Sigmoid colon (tissue), 7 donors: ENCODE results near the gene FNDC5. TPM values are rescaled to one million over a fixed set of nuclear protein-coding genes. Genes with fewer than 3 reads are reported as not detected.

Source experiments
- DNase-seq: peaks from one replicate; pipeline ENCODE4 v3.0.0-alpha.2; 2019
- H3K27ac ChIP-seq, 4 donors: fragments of 200-600 bp; sonication (generic); one replicate each; pipeline ENCODE4 v1.5.1; 2016 to 2019; ENCODE audit warnings: mild to moderate bottlenecking in 1 of 4
- H3K27me3 ChIP-seq, 3 donors: fragments of 200-600 bp; sonication (generic); one replicate each; pipeline ENCODE4 v1.5.1; 2019; ENCODE audit warnings: mild to moderate bottlenecking in 1 of 3
- H3K36me3 ChIP-seq, 4 donors: fragments of 200-600 bp; sonication (generic); one replicate each; pipeline ENCODE4 v1.5.1; 2016 to 2019
- H3K4me1 ChIP-seq, 4 donors: fragments of 200-600 bp; sonication (generic); one replicate each; pipeline ENCODE4 v1.5.1; 2017 to 2019
- H3K4me3 ChIP-seq, 4 donors: fragments of 200-600 bp; sonication (generic); one replicate each; pipeline ENCODE4 v1.5.1; 2017 to 2019; ENCODE audit warnings: mild to moderate bottlenecking in 2 of 4, moderate library complexity in 1 of 4
- H3K9me3 ChIP-seq, 4 donors: fragments of 200-600 bp in 3 of 4; sonication (generic) in 3 of 4; one replicate each; pipeline versions ENCODE4 v1.5.1 to v1.6.1; 2013 to 2019
- CTCF ChIP-seq, 4 experiments: fragments of 450-650 bp in 3 of 4; fragments of 200-600 bp in 1 of 4; IDR thresholded peaks; one replicate each; pipeline ENCODE4 v1.5.1; 2016 to 2019; ENCODE audit warnings: antibody characterized with exemption in 4 of 4, mild to moderate bottlenecking in 3 of 4, moderate library complexity in 2 of 4
- EP300 ChIP-seq, 4 donors: sonication (generic); formaldehyde crosslinking; IDR thresholded peaks; one replicate each; pipeline ENCODE4 v1.6.1; 2017; ENCODE audit warnings: antibody characterized with exemption in 4 of 4
- POLR2A ChIP-seq, 2 donors: fragments of 450-650 bp; IDR thresholded peaks; one replicate each; pipeline ENCODE4 v1.6.1; 2016; ENCODE audit warnings: antibody characterized with exemption in 2 of 2, mild to moderate bottlenecking in 2 of 2, moderate library complexity in 2 of 2
- POLR2AphosphoS5 ChIP-seq, 4 donors: sonication (generic); formaldehyde crosslinking; IDR thresholded peaks; one replicate each; pipeline ENCODE4 v1.6.1; 2017; ENCODE audit warnings: antibody characterized with exemption in 4 of 4
- WGBS, 2 donors: extraction: QIAGEN DNeasy Blood & Tissue Kit; methylation state at CpG; one replicate each; pipeline ENCODE4 v1.1.7; 2013; 5-methylcytosine and 5-hydroxymethylcytosine counted together
- intact Hi-C: fragments of 100-400 bp; cut with DNase I; formaldehyde crosslinking; loops from one replicate; pipeline ENCODE4 v1.15.1; 2023
- polyA plus RNA-seq, 3 donors: library from polyadenylated mRNA; stranded (reverse); fragments of 200-250 nt; gene quantifications; one replicate each; pipeline ENCODE4 v1.2.3, GENCODE V29; 2013
- total RNA-seq, 4 donors: library from RNA; depleted of rRNA; stranded (reverse); fragments of >200 nt; gene quantifications; one replicate each; pipeline ENCODE4 v1.1.0, GENCODE V29; 2016
- donor health status: healthy with polysubstance abuse.
- donor health status: Bipolar disorder and iron deficiency.
- donor health status: healthy.

The FNDC5 gene
- total and polyA plus RNA-seq, 7 donors = 0.20 to 10.2 (median 0.93) TPM; not detected in 1

GRCh38 chr1:32828341-32828740 is 42.4 kb downstream of the FNDC5 start:
- WGBS, 2 donors = 93 to 95% methylated on average over 7 of the region's 7 CpGs
- no peak for TF ChIP-seq POLR2AphosphoS5 (IDR thresholded peaks at IDR 0.05)
- TF ChIP-seq CTCF (IDR thresholded peaks at IDR 0.05) = no peak
- no peak for TF ChIP-seq EP300 (IDR thresholded peaks at IDR 0.05)
- no peak for TF ChIP-seq POLR2A (IDR thresholded peaks at IDR 0.05)
- intact Hi-C loops = no loop called here
- H3K27me3 ChIP-seq = no peaks in the 10 kb centered on the region
- no peak overlapping the region for H3K4me3 ChIP-seq
- no peaks in the 10 kb centered on the region for H3K4me1 ChIP-seq
- H3K9me3 ChIP-seq = no peaks in the 10 kb centered on the region
- H3K36me3 ChIP-seq = peaks cover 29 to 83% (median 61%) of the 10 kb centered on the region in 4 donors
- no peak overlapping the region for H3K27ac ChIP-seq
- no peak for DNase-seq

- no peak overlapping the region for H3K4me3 ChIP-seq
- H3K36me3 ChIP-seq = peaks cover 20 to 51% (median 39%) of the 10 kb centered on the region in 4 donors
- 90 to 91% methylated on average over 3 of the region's 3 CpGs for WGBS, 2 donors
- intact Hi-C loops = no loop called here
- no peaks in the 10 kb centered on the region for H3K27me3 ChIP-seq
- H3K9me3 ChIP-seq = no peaks in the 10 kb centered on the region
- H3K4me1 ChIP-seq = peaks cover 0 to 6% (median 0%) of the 10 kb centered on the region in 4 donors
- H3K27ac ChIP-seq = no peak overlapping the region
- TF ChIP-seq POLR2A (IDR thresholded peaks at IDR 0.05) (no peak), EP300 (IDR thresholded peaks at IDR 0.05) (no peak), POLR2AphosphoS5 (IDR thresholded peaks at IDR 0.05) (no peak), CTCF (IDR thresholded peaks at IDR 0.05) (no peak)
- DNase-seq = no peak
Measured at GRCh38 chr1:32825181-32825580, 45.5 kb downstream of the FNDC5 start.

- Histone ChIP-seq H3K27me3 (no peaks in the 10 kb centered on the region), H3K27ac (peak overlapping the region; percentile 96 to 100 (median 97)), H3K36me3 (no peaks in the 10 kb centered on the region), H3K4me3 (peak overlapping the region in 3 of 4 donors; percentile 75 to 95 (median 84)), H3K4me1 (peaks cover 0 to 48% (median 42%) of the 10 kb centered on the region in 4 donors), H3K9me3 (no peaks in the 10 kb centered on the region)
- WGBS, 2 donors = 62 to 63% methylated on average over 11 of the region's 11 CpGs
- intact Hi-C loops = no loop called here
- TF ChIP-seq CTCF (IDR thresholded peaks at IDR 0.05) = no peak
- TF ChIP-seq EP300 (IDR thresholded peaks at IDR 0.05) = no peak
- DNase-seq = no peak
Measured at GRCh38 chr1:32818804-32819541, 51.7 kb downstream of the FNDC5 start.

GRCh38 chr1:32817815-32818786 is 52.6 kb downstream of the FNDC5 start:
- Histone ChIP-seq H3K4me1 (peaks cover 0 to 56% (median 45%) of the 10 kb centered on the region in 4 donors), H3K9me3 (no peaks in the 10 kb centered on the region), H3K27ac (peak overlapping the region; percentile 96 to 100 (median 97)), H3K27me3 (no peaks in the 10 kb centered on the region), H3K4me3 (peak overlapping the region; percentile 75 to 95 (median 87)), H3K36me3 (no peaks in the 10 kb centered on the region)
- intact Hi-C loops = loop anchor here (2.0 kb wide), 1 partner anchor 167 kb away; the partner anchor contains the start of genes RBBP4 and ZBTB8OS
- TF ChIP-seq POLR2A (IDR thresholded peaks at IDR 0.05) (peak in 1 of 2 donors; percentile 35), POLR2AphosphoS5 (IDR thresholded peaks at IDR 0.05) (peak; percentile 6 to 60 (median 54)), CTCF (IDR thresholded peaks at IDR 0.05) (peak in 1 of 4 experiments; percentile 7), EP300 (IDR thresholded peaks at IDR 0.05) (peak in 1 of 4 donors; percentile 16)
- DNase-seq = peak; percentile 90
- WGBS, 2 donors = 1% methylated on average over 51 of the region's 51 CpGs
